Activated CD8-positive, alpha-beta T cell treated with anti-CD3 and anti-CD28 coated beads for 36 hours (primary cell): ENCODE data around the gene PHC3. TPM values are rescaled to one million over a fixed set of nuclear protein-coding genes. Genes with fewer than 3 reads are reported as not detected.

ENCODE experiments used
- ATAC-seq: fragments of 200-7000 bp; cut with Tn5 transposase; one replicate; pipeline ENCODE4 v1.10.0; 2021; ENCODE audit warnings: mild to moderate bottlenecking, moderate library complexity
- CTCF ChIA-PET: fragments of 350-600 bp; sonication (Branson Sonifier 250); formaldehyde crosslinking; loops from one replicate; lab custom pipeline; 2021; ENCODE audit warnings: antibody characterized with exemption; lab: Charles Lee
- POLR2A ChIA-PET: fragments of 350-600 bp; sonication (Branson Sonifier 250); formaldehyde crosslinking; loops from one replicate; lab custom pipeline; 2021; ENCODE audit warnings: antibody characterized with exemption; lab: Charles Lee
- DNase-seq: peaks from one replicate; pipeline ENCODE4 v3.0.0-alpha.2; 2020
- H3K27ac Mint-ChIP-seq: one replicate; pipeline ENCODE4 v1.8.0; 2021; ENCODE audit warnings: mild to moderate bottlenecking, mixed read lengths
- H3K27me3 Mint-ChIP-seq: one replicate; pipeline ENCODE4 v1.8.0; 2021; ENCODE audit warnings: mixed read lengths
- H3K36me3 Mint-ChIP-seq: one replicate; pipeline ENCODE4 v1.8.0; 2021; ENCODE audit warnings: low read depth, mixed read lengths
- H3K4me1 Mint-ChIP-seq: one replicate; pipeline ENCODE4 v1.8.0; 2021; ENCODE audit warnings: low read depth, mixed read lengths
- H3K4me3 Mint-ChIP-seq: one replicate; pipeline ENCODE4 v1.8.0; 2021; ENCODE audit warnings: mild to moderate bottlenecking, moderate library complexity, mixed read lengths
- H3K9me3 Mint-ChIP-seq: one replicate; pipeline ENCODE4 v1.8.0; 2021; ENCODE audit warnings: mixed read lengths
- intact Hi-C: fragments of 100-400 bp; cut with micrococcal nuclease; formaldehyde crosslinking; loops from one replicate; pipeline ENCODE4 v1.10.0; 2022
- total RNA-seq, 2 experiments: library from RNA; stranded (reverse); gene quantifications; one replicate each; pipeline ENCODE4 v1.2.3, GENCODE V29; 2021
- TF ChIP-seq, protein P1 (sequence below): fragments of 200-600 bp; IDR thresholded peaks from one replicate; pipeline ENCODE4 v1.8.0; 2022; ENCODE audit warnings: antibody characterized with exemption, mild to moderate bottlenecking

PHC3 gene
- total RNA-seq, 2 experiments from 2014 or later = 50.1 to 53.0 TPM

DNA sequence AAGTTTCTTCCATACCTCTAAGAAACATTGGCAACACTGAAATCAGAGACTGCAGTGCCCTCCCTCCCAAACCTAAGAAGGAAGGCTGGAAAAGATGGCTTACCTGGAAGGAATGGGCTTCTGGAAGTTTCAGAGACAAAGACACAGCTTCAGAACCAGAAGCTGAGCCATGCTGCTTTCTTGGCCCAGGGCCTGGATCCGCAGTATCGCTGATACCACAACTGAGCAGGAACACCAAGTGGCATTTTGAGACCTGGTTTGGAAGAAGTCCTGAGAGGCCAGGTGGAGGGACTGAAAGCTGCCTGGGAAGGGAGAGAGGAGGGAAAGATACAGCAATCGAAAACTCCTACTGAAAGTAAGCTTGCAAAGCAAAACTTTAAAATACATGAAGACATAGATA lies 124.0 kb downstream of the PHC3 start:
- Mint-ChIP-seq H3K27me3 (no peaks in the 10 kb centered on the region), H3K9me3 (no peaks in the 10 kb centered on the region), H3K27ac (no peak overlapping the region), H3K36me3 (no peaks in the 10 kb centered on the region), H3K4me1 (peaks cover 33% of the 10 kb centered on the region), H3K4me3 (no peak overlapping the region)
- ATAC-seq (no peak), DNase-seq (no peak)
- TF ChIP-seq, protein P1, sequence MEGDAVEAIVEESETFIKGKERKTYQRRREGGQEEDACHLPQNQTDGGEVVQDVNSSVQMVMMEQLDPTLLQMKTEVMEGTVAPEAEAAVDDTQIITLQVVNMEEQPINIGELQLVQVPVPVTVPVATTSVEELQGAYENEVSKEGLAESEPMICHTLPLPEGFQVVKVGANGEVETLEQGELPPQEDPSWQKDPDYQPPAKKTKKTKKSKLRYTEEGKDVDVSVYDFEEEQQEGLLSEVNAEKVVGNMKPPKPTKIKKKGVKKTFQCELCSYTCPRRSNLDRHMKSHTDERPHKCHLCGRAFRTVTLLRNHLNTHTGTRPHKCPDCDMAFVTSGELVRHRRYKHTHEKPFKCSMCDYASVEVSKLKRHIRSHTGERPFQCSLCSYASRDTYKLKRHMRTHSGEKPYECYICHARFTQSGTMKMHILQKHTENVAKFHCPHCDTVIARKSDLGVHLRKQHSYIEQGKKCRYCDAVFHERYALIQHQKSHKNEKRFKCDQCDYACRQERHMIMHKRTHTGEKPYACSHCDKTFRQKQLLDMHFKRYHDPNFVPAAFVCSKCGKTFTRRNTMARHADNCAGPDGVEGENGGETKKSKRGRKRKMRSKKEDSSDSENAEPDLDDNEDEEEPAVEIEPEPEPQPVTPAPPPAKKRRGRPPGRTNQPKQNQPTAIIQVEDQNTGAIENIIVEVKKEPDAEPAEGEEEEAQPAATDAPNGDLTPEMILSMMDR = no peak
- ChIA-PET CTCF (interaction anchor here (0.8 to 1.6 kb wide), 6 partner anchors 20 to 356 kb away, joined by 3 to 5 read pairs (median 4); no protein-coding TSS in a partner anchor), POLR2A (interaction anchor here (1.1 kb wide), 1 partner anchor 12 kb away, joined by 4 read pairs; no protein-coding TSS in a partner anchor)
- intact Hi-C loops = loop anchor here (10.0 kb wide), 1 partner anchor 193 kb away; the partner anchor contains the start of gene LRRC31

- TF ChIP-seq, protein P1 = no peak
- ChIA-PET CTCF (interaction anchor here (0.8 to 1.6 kb wide), 6 partner anchors 21 to 357 kb away, joined by 3 to 5 read pairs (median 4); no protein-coding TSS in a partner anchor), POLR2A (interaction anchor here (0.8 to 1.1 kb wide), 2 partner anchors 11 to 293 kb away, joined by 3 to 4 read pairs; no protein-coding TSS in a partner anchor)
- peak; percentile 80 for ATAC-seq
- no peaks in the 10 kb centered on the region for H3K36me3 Mint-ChIP-seq
- H3K4me3 Mint-ChIP-seq = no peak overlapping the region
- H3K27me3 Mint-ChIP-seq = no peaks in the 10 kb centered on the region
- intact Hi-C loops = loop anchor here (10.0 kb wide), 1 partner anchor 192 kb away; the partner anchor contains the start of gene LRRC31
- DNase-seq = no peak
- no peaks in the 10 kb centered on the region for H3K9me3 Mint-ChIP-seq
- peak overlapping the region; percentile 30 for H3K27ac Mint-ChIP-seq
- H3K4me1 Mint-ChIP-seq = peaks cover 33% of the 10 kb centered on the region
Observed at GRCh38 chr3:170056710-170057454, 124.7 kb downstream of the PHC3 start.

- TF ChIP-seq, protein P1 = no peak
- ATAC-seq (peak; percentile 72), DNase-seq (peak; percentile 51)
- Mint-ChIP-seq H3K4me1 (peaks cover 33% of the 10 kb centered on the region), H3K9me3 (no peaks in the 10 kb centered on the region), H3K27ac (no peak overlapping the region), H3K4me3 (no peak overlapping the region), H3K36me3 (no peaks in the 10 kb centered on the region), H3K27me3 (no peaks in the 10 kb centered on the region)
- CTCF ChIA-PET = interaction anchor here (1.3 to 1.7 kb wide), 4 partner anchors 11 to 292 kb away, joined by 3 to 6 read pairs (median 4); no protein-coding TSS in a partner anchor
- intact Hi-C loops = loop anchor here (10.0 kb wide), 1 partner anchor 190 kb away; the partner anchor contains the start of gene LRRC31
- POLR2A ChIA-PET = no interaction called here
Observed at GRCh38 chr3:170055209-170055608, 126.3 kb downstream of the PHC3 start.

GRCh38 chr3:170054204-170054603 lies 127.3 kb downstream of the PHC3 start:
- ATAC-seq (no peak), DNase-seq (no peak)
- no peaks in the 10 kb centered on the region for H3K36me3 Mint-ChIP-seq
- ChIA-PET CTCF (interaction anchor here (0.6 to 3.0 kb wide), 12 partner anchors 8 to 291 kb away, joined by 3 to 12 read pairs (median 4); no protein-coding TSS in a partner anchor), POLR2A (no interaction called here)
- TF ChIP-seq, protein P1 = peak; percentile 27
- H3K9me3 Mint-ChIP-seq = no peaks in the 10 kb centered on the region
- intact Hi-C loops = loop anchor here (10.0 kb wide), 1 partner anchor 189 kb away; the partner anchor contains the start of gene LRRC31
- H3K27me3 Mint-ChIP-seq = no peaks in the 10 kb centered on the region
- no peak overlapping the region for H3K4me3 Mint-ChIP-seq
- no peak overlapping the region for H3K27ac Mint-ChIP-seq
- peaks cover 33% of the 10 kb centered on the region for H3K4me1 Mint-ChIP-seq
